ENCODE results near the gene MRM3.

The MRM3 gene

GRCh38 chr17:774313-774584 is 7.9 kb upstream of the MRM3 start:
- Histone ChIP-seq H3K4me1 (ENCODE audit: control insufficient read depth, insufficient read depth, low read length) (no peaks in the 10 kb centered on the region), H3K27ac (ENCODE audit: extremely low read depth, low read depth, low read length) (no peak overlapping the region), H3K4me3 (ENCODE audit: low read depth, low read length) (no peak overlapping the region), H3K36me3 (ENCODE audit: control insufficient read depth in 2 of 2, insufficient read depth in 1 of 2, low read length in 2 of 2) (peaks cover 92 to 94% of the 10 kb centered on the region in 2 experiments), H3K9me3 (ENCODE audit: control insufficient read depth, insufficient read depth, low read depth, low read length) (no peaks in the 10 kb centered on the region)
- ChIA-PET CTCF (no interaction called here), POLR2A (no interaction called here)
- no peak for TF ChIP-seq ZBTB20 (tag by site-specific recombination; IDR thresholded peaks at IDR 0.05)
- no peak for TF ChIP-seq HOXA7 (CRISPR knock-in tag; IDR thresholded peaks at IDR 0.05; ENCODE audit: borderline replicate concordance)
- TF ChIP-seq ZNF10 (tag by site-specific recombination; IDR thresholded peaks at IDR 0.05) = no peak
- no peak for TF ChIP-seq ZNF571 (tag by site-specific recombination; IDR thresholded peaks at IDR 0.05)
- no peak for TF ChIP-seq ZNF433 (tag by site-specific recombination; IDR thresholded peaks at IDR 0.05; ENCODE audit: low read depth)
- no peak for TF ChIP-seq ZNF596 (tag by site-specific recombination; IDR thresholded peaks at IDR 0.05)

GRCh38 chr17:778096-778495 is 4.1 kb upstream of the MRM3 start:
- TF ChIP-seq ZNF473 (tag by site-specific recombination; IDR thresholded peaks at IDR 0.05) = no peak
- no peak for TF ChIP-seq GLIS1 (tag by site-specific recombination; IDR thresholded peaks at IDR 0.05)
- no peak for TF ChIP-seq ZFHX2 (tag by site-specific recombination; conservative IDR thresholded peaks at IDR 0.05)
- TF ChIP-seq ZNF654 (tag by site-specific recombination; IDR thresholded peaks at IDR 0.05; ENCODE audit: low read depth) = no peak
- no peak for TF ChIP-seq EGR2 (tag by site-specific recombination; IDR thresholded peaks at IDR 0.05; ENCODE audit: low read depth)
- TF ChIP-seq YY1 (tag by site-specific recombination; IDR thresholded peaks at IDR 0.05) = no peak
- no peak for TF ChIP-seq ZBTB7A (tag by site-specific recombination; IDR thresholded peaks at IDR 0.05; ENCODE audit: low read depth)
- TF ChIP-seq SP2 (tag by site-specific recombination; IDR thresholded peaks at IDR 0.05) = no peak
- TF ChIP-seq TSHZ1 (tag by site-specific recombination; IDR thresholded peaks at IDR 0.05; ENCODE audit: borderline replicate concordance) = no peak
- no peak for TF ChIP-seq ZSCAN4 (tag by site-specific recombination; IDR thresholded peaks at IDR 0.05)
- no peak for TF ChIP-seq MYNN (tag by site-specific recombination; IDR thresholded peaks at IDR 0.05; ENCODE audit: borderline replicate concordance)
- no peak for TF ChIP-seq ZNF146 (tag by site-specific recombination; IDR thresholded peaks at IDR 0.05)
- no peak for TF ChIP-seq ZSCAN16 (tag by site-specific recombination; IDR thresholded peaks at IDR 0.05)
- TF ChIP-seq ZNF629 (tag by site-specific recombination; IDR thresholded peaks at IDR 0.05) = no peak
- no peak for TF ChIP-seq ZNF114 (tag by site-specific recombination; IDR thresholded peaks at IDR 0.05)
- no peak for TF ChIP-seq ZNF335 (tag by site-specific recombination; conservative IDR thresholded peaks at IDR 0.05)
- TF ChIP-seq ZNF692 (tag by site-specific recombination; IDR thresholded peaks at IDR 0.05) = no peak
- H3K4me3 ChIP-seq (ENCODE audit: low read depth, low read length) = no peak overlapping the region
- no peak overlapping the region for H3K27ac ChIP-seq (ENCODE audit: extremely low read depth, low read depth, low read length)
- CTCF ChIA-PET = interaction anchor here (0.6 to 1.0 kb wide), 2 partner anchors 16 to 25 kb away, joined by 5 to 8 read pairs; no protein-coding TSS in a partner anchor
- peaks cover 4% of the 10 kb centered on the region for H3K4me1 ChIP-seq (ENCODE audit: control insufficient read depth, insufficient read depth, low read length)
- H3K9me3 ChIP-seq (ENCODE audit: control insufficient read depth, insufficient read depth, low read depth, low read length) = no peaks in the 10 kb centered on the region
- POLR2A ChIA-PET = interaction anchor here (0.5 kb wide), 1 partner anchor 64 kb away, joined by 5 read pairs; no protein-coding TSS in a partner anchor
- peaks cover 64 to 66% of the 10 kb centered on the region in 2 experiments for H3K36me3 ChIP-seq (ENCODE audit: control insufficient read depth in 2 of 2, insufficient read depth in 1 of 2, low read length in 2 of 2)

All from HEK293 (cell line).